Measurements from ENCODE around the gene LYPD5.

DNA sequence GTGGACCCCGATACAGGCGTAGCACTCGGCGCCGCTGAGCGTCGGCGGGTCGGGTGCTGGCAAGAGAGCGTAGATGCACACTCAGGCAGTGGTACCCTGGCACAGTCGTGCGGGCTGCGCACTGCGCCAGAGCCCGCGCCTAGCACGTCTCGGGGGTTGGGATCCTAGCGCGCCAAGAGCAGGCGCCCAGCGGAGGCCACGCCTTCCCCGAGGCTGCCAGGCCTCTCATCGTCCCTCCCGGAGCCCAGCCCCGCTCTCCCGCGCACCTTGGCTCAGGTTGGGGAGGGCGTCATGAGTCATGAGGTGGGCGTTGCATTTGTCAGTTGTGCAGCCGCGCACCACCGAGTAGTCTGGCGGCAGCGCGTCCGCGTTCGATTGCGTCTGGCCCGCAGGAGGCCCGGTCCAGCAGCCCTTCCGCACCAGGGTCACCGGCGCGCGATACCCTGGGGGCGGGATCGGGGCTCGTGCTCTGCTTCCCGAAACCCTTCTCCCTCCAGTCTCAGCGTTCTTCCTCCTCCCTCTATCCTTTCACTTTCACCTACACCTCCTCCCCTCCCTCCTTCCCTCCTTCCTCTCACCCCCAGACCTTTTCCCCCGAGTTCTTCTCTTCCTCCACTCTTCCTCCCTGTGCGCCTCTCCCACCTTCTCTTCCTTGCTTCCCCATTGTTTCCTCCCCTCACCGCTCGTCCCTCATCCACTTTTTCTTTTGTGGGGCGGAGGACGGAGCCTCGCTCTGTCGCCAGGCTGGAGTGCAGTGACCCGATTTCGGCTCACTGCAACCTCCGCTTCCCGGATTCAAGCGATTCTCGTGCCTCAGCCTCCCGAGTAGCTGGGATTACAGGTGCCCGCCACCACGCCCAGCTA is 3.5 kb downstream of the LYPD5 start:
- no peak for TF ChIP-seq TEAD4 (IDR thresholded peaks at IDR 0.05)
- TF ChIP-seq RAD21 (IDR thresholded peaks at IDR 0.05; ENCODE audit: low read depth) = no peak
- no peak for TF ChIP-seq EP300 (IDR thresholded peaks at IDR 0.05; ENCODE audit: borderline replicate concordance)
- TF ChIP-seq CEBPB (IDR thresholded peaks at IDR 0.05) = no peak
- TF ChIP-seq ZBTB7A (IDR thresholded peaks at IDR 0.05; ENCODE audit: low read depth) = no peak
- TF ChIP-seq TCF12 (IDR thresholded peaks at IDR 0.05; ENCODE audit: low read depth) = no peak
- no peak for TF ChIP-seq CREB1 (IDR thresholded peaks at IDR 0.05; ENCODE audit: low read depth)
- TF ChIP-seq, protein P1, sequence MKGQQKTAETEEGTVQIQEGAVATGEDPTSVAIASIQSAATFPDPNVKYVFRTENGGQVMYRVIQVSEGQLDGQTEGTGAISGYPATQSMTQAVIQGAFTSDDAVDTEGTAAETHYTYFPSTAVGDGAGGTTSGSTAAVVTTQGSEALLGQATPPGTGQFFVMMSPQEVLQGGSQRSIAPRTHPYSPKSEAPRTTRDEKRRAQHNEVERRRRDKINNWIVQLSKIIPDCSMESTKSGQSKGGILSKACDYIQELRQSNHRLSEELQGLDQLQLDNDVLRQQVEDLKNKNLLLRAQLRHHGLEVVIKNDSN (IDR thresholded peaks at IDR 0.05) = peak; percentile 51; the same call in 1 of the 2 replicates
- TF ChIP-seq, protein P2, sequence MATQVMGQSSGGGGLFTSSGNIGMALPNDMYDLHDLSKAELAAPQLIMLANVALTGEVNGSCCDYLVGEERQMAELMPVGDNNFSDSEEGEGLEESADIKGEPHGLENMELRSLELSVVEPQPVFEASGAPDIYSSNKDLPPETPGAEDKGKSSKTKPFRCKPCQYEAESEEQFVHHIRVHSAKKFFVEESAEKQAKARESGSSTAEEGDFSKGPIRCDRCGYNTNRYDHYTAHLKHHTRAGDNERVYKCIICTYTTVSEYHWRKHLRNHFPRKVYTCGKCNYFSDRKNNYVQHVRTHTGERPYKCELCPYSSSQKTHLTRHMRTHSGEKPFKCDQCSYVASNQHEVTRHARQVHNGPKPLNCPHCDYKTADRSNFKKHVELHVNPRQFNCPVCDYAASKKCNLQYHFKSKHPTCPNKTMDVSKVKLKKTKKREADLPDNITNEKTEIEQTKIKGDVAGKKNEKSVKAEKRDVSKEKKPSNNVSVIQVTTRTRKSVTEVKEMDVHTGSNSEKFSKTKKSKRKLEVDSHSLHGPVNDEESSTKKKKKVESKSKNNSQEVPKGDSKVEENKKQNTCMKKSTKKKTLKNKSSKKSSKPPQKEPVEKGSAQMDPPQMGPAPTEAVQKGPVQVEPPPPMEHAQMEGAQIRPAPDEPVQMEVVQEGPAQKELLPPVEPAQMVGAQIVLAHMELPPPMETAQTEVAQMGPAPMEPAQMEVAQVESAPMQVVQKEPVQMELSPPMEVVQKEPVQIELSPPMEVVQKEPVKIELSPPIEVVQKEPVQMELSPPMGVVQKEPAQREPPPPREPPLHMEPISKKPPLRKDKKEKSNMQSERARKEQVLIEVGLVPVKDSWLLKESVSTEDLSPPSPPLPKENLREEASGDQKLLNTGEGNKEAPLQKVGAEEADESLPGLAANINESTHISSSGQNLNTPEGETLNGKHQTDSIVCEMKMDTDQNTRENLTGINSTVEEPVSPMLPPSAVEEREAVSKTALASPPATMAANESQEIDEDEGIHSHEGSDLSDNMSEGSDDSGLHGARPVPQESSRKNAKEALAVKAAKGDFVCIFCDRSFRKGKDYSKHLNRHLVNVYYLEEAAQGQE (IDR thresholded peaks at IDR 0.05; ENCODE audit: low read depth) = no peak
- TF ChIP-seq, protein P3, sequence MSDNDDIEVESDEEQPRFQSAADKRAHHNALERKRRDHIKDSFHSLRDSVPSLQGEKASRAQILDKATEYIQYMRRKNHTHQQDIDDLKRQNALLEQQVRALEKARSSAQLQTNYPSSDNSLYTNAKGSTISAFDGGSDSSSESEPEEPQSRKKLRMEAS (IDR thresholded peaks at IDR 0.05) = peak; percentile 74
- no peak for TF ChIP-seq TAF1 (IDR thresholded peaks at IDR 0.05; ENCODE audit: low read depth)
- no peak for TF ChIP-seq FOXM1 (IDR thresholded peaks at IDR 0.05; ENCODE audit: borderline replicate concordance, low read depth)
- TF ChIP-seq NFIC (IDR thresholded peaks at IDR 0.05) = peak; percentile 42; the same call in 1 of the 2 replicates
- TF ChIP-seq EGR1 (IDR thresholded peaks at IDR 0.05) = no peak
